ENCODE measurements around the gene RNU1-3.

GRCh38 chr1:16617114-16617631 lies 49.6 kb downstream of the RNU1-3 start:
- TF ChIP-seq, protein P1, sequence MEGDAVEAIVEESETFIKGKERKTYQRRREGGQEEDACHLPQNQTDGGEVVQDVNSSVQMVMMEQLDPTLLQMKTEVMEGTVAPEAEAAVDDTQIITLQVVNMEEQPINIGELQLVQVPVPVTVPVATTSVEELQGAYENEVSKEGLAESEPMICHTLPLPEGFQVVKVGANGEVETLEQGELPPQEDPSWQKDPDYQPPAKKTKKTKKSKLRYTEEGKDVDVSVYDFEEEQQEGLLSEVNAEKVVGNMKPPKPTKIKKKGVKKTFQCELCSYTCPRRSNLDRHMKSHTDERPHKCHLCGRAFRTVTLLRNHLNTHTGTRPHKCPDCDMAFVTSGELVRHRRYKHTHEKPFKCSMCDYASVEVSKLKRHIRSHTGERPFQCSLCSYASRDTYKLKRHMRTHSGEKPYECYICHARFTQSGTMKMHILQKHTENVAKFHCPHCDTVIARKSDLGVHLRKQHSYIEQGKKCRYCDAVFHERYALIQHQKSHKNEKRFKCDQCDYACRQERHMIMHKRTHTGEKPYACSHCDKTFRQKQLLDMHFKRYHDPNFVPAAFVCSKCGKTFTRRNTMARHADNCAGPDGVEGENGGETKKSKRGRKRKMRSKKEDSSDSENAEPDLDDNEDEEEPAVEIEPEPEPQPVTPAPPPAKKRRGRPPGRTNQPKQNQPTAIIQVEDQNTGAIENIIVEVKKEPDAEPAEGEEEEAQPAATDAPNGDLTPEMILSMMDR (IDR thresholded peaks at IDR 0.05), result no peak
- no peak for TF ChIP-seq POLR2A (IDR thresholded peaks at IDR 0.05)
